Measurements from ENCODE around the gene PTPRD.

PTPRD gene

DNA sequence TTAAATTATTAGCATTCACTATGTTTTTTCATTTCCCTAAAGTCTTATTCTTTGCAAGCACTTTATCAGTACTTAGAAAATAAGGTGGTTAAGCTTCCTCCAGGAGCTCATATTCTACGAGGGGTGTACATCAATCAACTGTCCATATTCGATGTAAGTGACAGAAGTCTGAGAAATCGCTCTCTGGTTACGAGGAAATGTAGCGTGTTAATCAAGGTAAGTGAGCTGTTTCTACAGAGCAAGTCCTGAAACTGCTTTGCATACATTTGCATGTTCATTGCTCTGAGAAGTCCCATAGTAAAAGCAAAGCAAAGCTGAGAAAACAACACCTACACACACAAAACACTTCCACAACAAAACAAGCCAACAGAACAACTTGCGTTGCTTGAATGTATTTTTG, 1919.3 kb downstream of the PTPRD start:
- Histone ChIP-seq H3K36me3 (ENCODE audit: control insufficient read depth, low read length) (no peaks in the 10 kb centered on the region), H4K20me1 (ENCODE audit: control insufficient read depth, insufficient read depth, low read depth, low read length) (no peaks in the 10 kb centered on the region), H3K27me3 (ENCODE audit: control insufficient read depth, low read length) (no peaks in the 10 kb centered on the region), H3F3A (ENCODE audit: control insufficient read depth, insufficient read depth) (no peaks in the 10 kb centered on the region), H3K4me3 (ENCODE audit: low read length) (no peak overlapping the region), H3K4me1 (ENCODE audit: control insufficient read depth, low read length) (no peaks in the 10 kb centered on the region), H3K4me2 (ENCODE audit: low read length) (no peak overlapping the region), H3K79me2 (ENCODE audit: control insufficient read depth, low read length) (no peaks in the 10 kb centered on the region), H3K27ac (ENCODE audit: low read depth, low read length) (no peak overlapping the region), H3K9me2 (replicated peaks; ENCODE audit: control insufficient read depth, low read length) (no peaks in the 10 kb centered on the region), H3K9me3 (ENCODE audit: control insufficient read depth, insufficient read depth, low read length) (no peaks in the 10 kb centered on the region; the same call in 1 of the 2 replicates)
- no peak for TF ChIP-seq EZH2phosphoT487 (IDR thresholded peaks at IDR 0.05; ENCODE audit: borderline replicate concordance, low read length)
- TF ChIP-seq, protein P1, sequence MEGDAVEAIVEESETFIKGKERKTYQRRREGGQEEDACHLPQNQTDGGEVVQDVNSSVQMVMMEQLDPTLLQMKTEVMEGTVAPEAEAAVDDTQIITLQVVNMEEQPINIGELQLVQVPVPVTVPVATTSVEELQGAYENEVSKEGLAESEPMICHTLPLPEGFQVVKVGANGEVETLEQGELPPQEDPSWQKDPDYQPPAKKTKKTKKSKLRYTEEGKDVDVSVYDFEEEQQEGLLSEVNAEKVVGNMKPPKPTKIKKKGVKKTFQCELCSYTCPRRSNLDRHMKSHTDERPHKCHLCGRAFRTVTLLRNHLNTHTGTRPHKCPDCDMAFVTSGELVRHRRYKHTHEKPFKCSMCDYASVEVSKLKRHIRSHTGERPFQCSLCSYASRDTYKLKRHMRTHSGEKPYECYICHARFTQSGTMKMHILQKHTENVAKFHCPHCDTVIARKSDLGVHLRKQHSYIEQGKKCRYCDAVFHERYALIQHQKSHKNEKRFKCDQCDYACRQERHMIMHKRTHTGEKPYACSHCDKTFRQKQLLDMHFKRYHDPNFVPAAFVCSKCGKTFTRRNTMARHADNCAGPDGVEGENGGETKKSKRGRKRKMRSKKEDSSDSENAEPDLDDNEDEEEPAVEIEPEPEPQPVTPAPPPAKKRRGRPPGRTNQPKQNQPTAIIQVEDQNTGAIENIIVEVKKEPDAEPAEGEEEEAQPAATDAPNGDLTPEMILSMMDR (IDR thresholded peaks at IDR 0.05; ENCODE audit: low read depth, low read length, poor library complexity, severe bottlenecking): no peak

DNA sequence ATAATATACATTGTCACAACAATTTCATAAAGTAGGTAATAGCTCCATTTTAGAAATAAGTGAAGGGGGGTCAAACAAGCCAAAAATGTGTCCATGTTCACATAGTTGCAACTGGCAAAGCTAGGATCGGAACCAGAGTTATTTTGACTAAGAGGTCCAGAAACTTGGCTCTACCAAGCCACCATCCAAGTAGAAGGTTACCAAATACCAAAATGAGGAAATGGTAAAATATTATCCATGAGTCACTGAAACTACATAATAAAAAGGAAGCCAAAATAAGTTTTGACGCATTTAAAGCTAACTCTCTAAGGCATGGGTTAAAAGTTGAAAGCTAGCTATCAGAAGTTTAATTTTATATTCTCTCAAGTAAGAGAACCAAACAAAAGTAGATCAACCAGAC, 1926.3 kb downstream of the PTPRD start:
- H3K36me3 ChIP-seq (ENCODE audit: control insufficient read depth, low read length): no peaks in the 10 kb centered on the region
- H4K20me1 ChIP-seq (ENCODE audit: control insufficient read depth, insufficient read depth, low read depth, low read length): no peaks in the 10 kb centered on the region
- no peak overlapping the region for H3K4me2 ChIP-seq (ENCODE audit: low read length)
- no peaks in the 10 kb centered on the region for H3K27me3 ChIP-seq (ENCODE audit: control insufficient read depth, low read length)
- no peak overlapping the region for H3K27ac ChIP-seq (ENCODE audit: low read depth, low read length)
- H3K9me2 ChIP-seq (replicated peaks; ENCODE audit: control insufficient read depth, low read length): no peaks in the 10 kb centered on the region
- H3K4me3 ChIP-seq (ENCODE audit: low read length): no peak overlapping the region
- H3K9me3 ChIP-seq (ENCODE audit: control insufficient read depth, insufficient read depth, low read length): no peaks in the 10 kb centered on the region; the same call in 1 of the 2 replicates
- TF ChIP-seq, protein P1 (IDR thresholded peaks at IDR 0.05; ENCODE audit: low read depth, low read length, poor library complexity, severe bottlenecking): no peak
- no peak for TF ChIP-seq EZH2phosphoT487 (IDR thresholded peaks at IDR 0.05; ENCODE audit: borderline replicate concordance, low read length)
- no peaks in the 10 kb centered on the region for H3K79me2 ChIP-seq (ENCODE audit: control insufficient read depth, low read length)
- H3K4me1 ChIP-seq (ENCODE audit: control insufficient read depth, low read length): no peaks in the 10 kb centered on the region
- H3F3A ChIP-seq (ENCODE audit: control insufficient read depth, insufficient read depth): no peaks in the 10 kb centered on the region

DNA sequence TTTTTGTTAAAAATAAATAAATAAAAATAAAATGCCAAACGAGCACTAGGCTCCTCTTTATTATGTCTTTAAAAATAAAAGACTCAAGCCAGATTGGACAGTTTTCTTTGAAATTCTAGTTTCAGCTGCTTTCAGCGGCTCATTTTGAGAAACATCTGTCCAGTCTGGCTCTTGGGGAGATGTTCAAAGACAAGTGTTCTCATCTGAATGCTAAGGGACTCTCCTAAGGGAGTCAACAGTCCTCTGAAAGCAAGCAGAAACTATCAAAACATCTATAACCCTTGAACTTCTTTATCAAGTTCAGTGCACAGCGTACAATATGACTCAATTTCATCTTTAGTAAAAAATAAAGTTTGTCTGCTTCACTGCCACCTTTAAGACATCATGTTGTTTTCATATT, 1927.0 kb downstream of the PTPRD start:
- no peaks in the 10 kb centered on the region; the same call in 1 of the 2 replicates for H3K9me3 ChIP-seq (ENCODE audit: control insufficient read depth, insufficient read depth, low read length)
- no peaks in the 10 kb centered on the region for H4K20me1 ChIP-seq (ENCODE audit: control insufficient read depth, insufficient read depth, low read depth, low read length)
- H3K4me3 ChIP-seq (ENCODE audit: low read length): no peak overlapping the region
- no peaks in the 10 kb centered on the region for H3K4me1 ChIP-seq (ENCODE audit: control insufficient read depth, low read length)
- H3K9me2 ChIP-seq (replicated peaks; ENCODE audit: control insufficient read depth, low read length): no peaks in the 10 kb centered on the region
- no peak overlapping the region for H3K27ac ChIP-seq (ENCODE audit: low read depth, low read length)
- H3K79me2 ChIP-seq (ENCODE audit: control insufficient read depth, low read length): no peaks in the 10 kb centered on the region
- no peaks in the 10 kb centered on the region for H3K36me3 ChIP-seq (ENCODE audit: control insufficient read depth, low read length)
- no peak for TF ChIP-seq EZH2phosphoT487 (IDR thresholded peaks at IDR 0.05; ENCODE audit: borderline replicate concordance, low read length)
- TF ChIP-seq, protein P1 (IDR thresholded peaks at IDR 0.05; ENCODE audit: low read depth, low read length, poor library complexity, severe bottlenecking): no peak
- H3K4me2 ChIP-seq (ENCODE audit: low read length): no peak overlapping the region
- no peaks in the 10 kb centered on the region for H3F3A ChIP-seq (ENCODE audit: control insufficient read depth, insufficient read depth)
- H3K27me3 ChIP-seq (ENCODE audit: control insufficient read depth, low read length): no peaks in the 10 kb centered on the region

Data from DOHH2 (cell line).